ENCODE data around the gene CLEC16A. TPM values are rescaled to one million over a fixed set of nuclear protein-coding genes. Genes with fewer than 3 reads are reported as not detected.

CLEC16A gene
- total and polyA plus RNA-seq, 9 of the 15 experiments (the other 6 are each of a cell fraction or from before 2014, with no cell fraction given), result 1.00 to 22.3 (median 10.0) TPM

DNA sequence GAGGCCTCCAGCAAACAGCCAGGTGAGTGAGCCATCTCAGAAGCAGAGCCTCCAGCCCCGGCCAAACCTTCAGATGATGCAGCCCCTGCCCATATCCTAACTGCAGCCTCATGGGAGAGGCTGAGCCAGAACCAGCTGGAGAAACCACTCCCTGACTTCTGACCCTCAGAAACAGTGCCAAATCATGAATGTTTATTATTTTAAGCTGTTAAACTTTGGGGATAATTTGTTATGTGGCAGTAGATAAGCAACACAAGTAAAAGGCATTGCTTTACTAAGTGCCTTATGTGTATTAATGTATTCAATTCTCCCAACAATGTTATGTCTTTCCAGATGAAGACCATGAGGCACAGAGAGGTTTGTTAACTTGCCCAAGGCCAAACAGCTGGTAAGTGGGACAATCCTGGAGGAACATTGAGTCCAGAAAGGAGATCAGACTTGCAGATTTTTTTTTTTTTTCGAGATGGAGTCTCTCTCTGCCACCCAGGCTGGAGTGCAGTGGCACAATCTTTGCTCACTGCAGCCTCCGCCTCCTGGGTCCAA is 252.0 kb downstream of the CLEC16A start:
- POLR2A ChIA-PET, result interaction anchor here (0.6 to 0.8 kb wide), 3 partner anchors 10 to 167 kb away, joined by 3 read pairs; no protein-coding TSS in a partner anchor
- Histone ChIP-seq H3K9ac (ENCODE audit: insufficient read depth in 1 of 2, low read depth in 2 of 2, low read length in 2 of 2) (no peak overlapping the region), H3K4me3 (no peak overlapping the region), H3K27ac (ENCODE audit: extremely low read depth, low read depth, low read length) (no peak overlapping the region), H3K4me1 (replicated peaks in 1 of 2; ENCODE audit: control insufficient read depth in 2 of 2, insufficient read depth in 2 of 2, low read length in 2 of 2) (peaks cover 25 to 38% of the 10 kb centered on the region in 2 experiments), H3K36me3 (ENCODE audit: control insufficient read depth, insufficient read depth, low read length) (no peaks in the 10 kb centered on the region), H2AFZ (ENCODE audit: low read depth, low read length) (peak overlapping the region; percentile 33; the same call in 1 of the 2 replicates), H3K9me1 (ENCODE audit: control insufficient read depth, insufficient read depth, low read length) (no peaks in the 10 kb centered on the region), H3K27me3 (ENCODE audit: control insufficient read depth in 2 of 2, insufficient read depth in 2 of 2, low read length in 2 of 2) (no peaks in the 10 kb centered on the region), H3K79me2 (ENCODE audit: control insufficient read depth, insufficient read depth, low read length) (no peaks in the 10 kb centered on the region), H4K20me1 (replicated peaks; ENCODE audit: control insufficient read depth, insufficient read depth, low read length) (no peaks in the 10 kb centered on the region), H3K4me2 (ENCODE audit: insufficient read depth, low read length) (no peak overlapping the region), H3K9me3 (replicated peaks; ENCODE audit: control insufficient read depth, insufficient read depth, low read depth, low read length) (no peaks in the 10 kb centered on the region)
- CTCF ChIA-PET (ENCODE audit: low intra/inter-chr PET ratio), result no interaction called here
- intact Hi-C loops (cut with micrococcal nuclease), result no loop called here
- no peak for DNase-seq (ENCODE audit: extremely low read depth in 1 of 4, low spot score in 3 of 4)
- 44% methylated on average over 3 of the region's 3 CpGs for WGBS (ENCODE audit: insufficient coverage, low coverage, missing lambda C conversion rate)
- no TSS peak for BruUV-seq (replicated peaks)
- no peak for TF ChIP-seq CHD1 (IDR thresholded peaks at IDR 0.05; ENCODE audit: low read length)
- TF ChIP-seq NELFE (IDR thresholded peaks at IDR 0.05; ENCODE audit: insufficient read depth, insufficient read length), result no peak
- TF ChIP-seq ZNF354B (CRISPR knock-in tag; IDR thresholded peaks at IDR 0.05), result no peak
- TF ChIP-seq BCOR (IDR thresholded peaks at IDR 0.05), result peak; percentile 75
- TF ChIP-seq ZFP36 (IDR thresholded peaks at IDR 0.05; ENCODE audit: low read depth, low read length, partially characterized antibody), result peak; percentile 42
- no peak for TF ChIP-seq FIP1L1 (IDR thresholded peaks at IDR 0.05; ENCODE audit: low read depth, low read length, poor library complexity, severe bottlenecking)
- TF ChIP-seq HOXB6 (CRISPR knock-in tag; IDR thresholded peaks at IDR 0.05; ENCODE audit: borderline replicate concordance), result no peak
- no peak for TF ChIP-seq PHF21A (IDR thresholded peaks at IDR 0.05; ENCODE audit: borderline replicate concordance, low read depth)
- TF ChIP-seq POLR2B (IDR thresholded peaks at IDR 0.05; ENCODE audit: low read depth, partially characterized antibody), result no peak
- peak; percentile 35 for TF ChIP-seq RBM25 (IDR thresholded peaks at IDR 0.05; ENCODE audit: low read depth, low read length, severe bottlenecking)
- TF ChIP-seq ADNP (tag; IDR thresholded peaks at IDR 0.05), result peak; percentile 41; the same call in 1 of the 2 replicates
- TF ChIP-seq, protein P1, sequence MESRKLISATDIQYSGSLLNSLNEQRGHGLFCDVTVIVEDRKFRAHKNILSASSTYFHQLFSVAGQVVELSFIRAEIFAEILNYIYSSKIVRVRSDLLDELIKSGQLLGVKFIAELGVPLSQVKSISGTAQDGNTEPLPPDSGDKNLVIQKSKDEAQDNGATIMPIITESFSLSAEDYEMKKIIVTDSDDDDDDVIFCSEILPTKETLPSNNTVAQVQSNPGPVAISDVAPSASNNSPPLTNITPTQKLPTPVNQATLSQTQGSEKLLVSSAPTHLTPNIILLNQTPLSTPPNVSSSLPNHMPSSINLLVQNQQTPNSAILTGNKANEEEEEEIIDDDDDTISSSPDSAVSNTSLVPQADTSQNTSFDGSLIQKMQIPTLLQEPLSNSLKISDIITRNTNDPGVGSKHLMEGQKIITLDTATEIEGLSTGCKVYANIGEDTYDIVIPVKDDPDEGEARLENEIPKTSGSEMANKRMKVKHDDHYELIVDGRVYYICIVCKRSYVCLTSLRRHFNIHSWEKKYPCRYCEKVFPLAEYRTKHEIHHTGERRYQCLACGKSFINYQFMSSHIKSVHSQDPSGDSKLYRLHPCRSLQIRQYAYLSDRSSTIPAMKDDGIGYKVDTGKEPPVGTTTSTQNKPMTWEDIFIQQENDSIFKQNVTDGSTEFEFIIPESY (CRISPR knock-in tag; IDR thresholded peaks at IDR 0.05), result no peak
- in situ Hi-C loops (cut with MboI), result no loop called here
- no peak for FAIRE-seq
- no peak for ATAC-seq

All from K562 (cell line).